Neural progenitor cell (in vitro differentiated cells): ENCODE measurements around the gene MRPL2.

Source experiments
- CTCF ChIP-seq: fragments of 200-600 bp; sonication (generic); IDR thresholded peaks from 2 replicates; pipeline ENCODE4 v1.5.1; 2017; ENCODE audit warnings: antibody characterized with exemption, mild to moderate bottlenecking
- EZH2 ChIP-seq: fragments of 200-600 bp; sonication (generic); IDR thresholded peaks from 2 replicates; pipeline ENCODE4 v1.6.1; 2017; ENCODE audit warnings: antibody characterized with exemption, mild to moderate bottlenecking, moderate library complexity

GRCh38 chr6:43016943-43017334 is 42.3 kb downstream of the MRPL2 start:
- TF ChIP-seq CTCF = no peak
- TF ChIP-seq EZH2 = no peak
